Panc1 (cell line): Measurements from ENCODE around the gene ZFP92. TPM values are rescaled to one million over a fixed set of nuclear protein-coding genes. Genes with fewer than 3 reads are reported as not detected.

Experiments used
- ATAC-seq: fragments of 200-7000 bp; cut with Tn5 transposase; 2 replicates; pipeline ENCODE4 v1.9.1; 2020; ENCODE audit warnings: mild to moderate bottlenecking, moderate library complexity
- BruUV-seq: library from RNA; stranded (reverse); fragments of 400-500 nt; replicated peaks from 2 replicates; lab custom pipeline; 2021; lab: Mats Ljungman, UMichigan
- CTCF ChIA-PET: fragments of 300-600 bp; sonication (Branson Sonifier 250); formaldehyde crosslinking; loops from one replicate; lab custom pipeline; 2022; ENCODE audit warnings: antibody characterized with exemption; lab: Charles Lee
- POLR2A ChIA-PET: fragments of 300-600 bp; sonication (Branson Sonifier 250); formaldehyde crosslinking; loops from one replicate; lab custom pipeline; 2022; ENCODE audit warnings: antibody characterized with exemption; lab: Charles Lee
- DNase-seq: peaks from one replicate; pipeline ENCODE4 v3.0.0-alpha.2; 2010; ENCODE audit warnings: low read depth, low spot score
- H3K27ac ChIP-seq: 2 replicates; pipeline ENCODE4 v1.5.1; 2011; ENCODE audit warnings: mild to moderate bottlenecking, low read length, inconsistent platforms
- H3K27me3 ChIP-seq: fragments of 200-500 bp; sonication (Bioruptor generic); 2 replicates; pipeline ENCODE4 v1.6.0; 2014; ENCODE audit warnings: low read length, inconsistent platforms; ENCODE audit not compliant: control insufficient read depth, insufficient read depth
- H3K36me3 ChIP-seq: fragments of 200-500 bp; sonication (Bioruptor generic); 2 replicates; pipeline ENCODE4 v1.5.1; 2014; ENCODE audit warnings: inconsistent platforms, mild to moderate bottlenecking, low read length, moderate library complexity; ENCODE audit not compliant: control insufficient read depth, insufficient read depth
- H3K4me1 ChIP-seq: 2 replicates; pipeline ENCODE4 v1.5.1; 2011; ENCODE audit warnings: inconsistent platforms, mild to moderate bottlenecking, low read length, moderate library complexity; ENCODE audit not compliant: control insufficient read depth, insufficient read depth
- H3K4me3 ChIP-seq, 2 experiments: 2 replicates each; pipeline ENCODE4 v1.5.1; 2011 to 2012; ENCODE audit warnings: low read depth in 2 of 2, low read length in 2 of 2, mild to moderate bottlenecking in 2 of 2, inconsistent platforms in 1 of 2, moderate library complexity in 1 of 2
- H3K9me3 ChIP-seq: fragments of 200-500 bp; sonication (Bioruptor generic); 2 replicates; pipeline ENCODE4 v1.5.1; 2014; ENCODE audit warnings: low read depth, mild to moderate bottlenecking, inconsistent platforms, low read length, moderate library complexity; ENCODE audit not compliant: control insufficient read depth, insufficient read depth
- CTCF ChIP-seq: fragments of 450-650 bp; IDR thresholded peaks from 2 replicates; pipeline ENCODE4 v1.5.1; 2017; ENCODE audit warnings: mild to moderate bottlenecking
- POLR2AphosphoS5 ChIP-seq: IDR thresholded peaks from 2 replicates; pipeline ENCODE4 v1.6.1; 2012; ENCODE audit warnings: mild to moderate bottlenecking, low read depth, low read length, moderate library complexity
- SIN3A ChIP-seq: IDR thresholded peaks from 2 replicates; pipeline ENCODE4 v1.6.1; 2012; ENCODE audit warnings: low read depth, mild to moderate bottlenecking, low read length, moderate library complexity, borderline replicate concordance; ENCODE audit not compliant: insufficient read depth
- TCF7L2 ChIP-seq: IDR thresholded peaks from 2 replicates; pipeline ENCODE4 v1.6.1; 2011; ENCODE audit warnings: mild to moderate bottlenecking, low read depth, low read length, inconsistent platforms
- in situ Hi-C: cut with HindIII; loops from 2 replicates; pipeline ENCODE4 v1.10.0; 2016; ENCODE audit warnings: low sequenced_read_pairs, low pct_unique_long_range_greater_than_20kb
- intact Hi-C: fragments of 100-400 bp; cut with micrococcal nuclease; formaldehyde crosslinking; loops from one replicate; pipeline ENCODE4 v1.10.0; 2022; ENCODE audit not compliant: unreplicated experiment
- total RNA-seq: library from RNA; stranded (reverse); gene quantifications from one replicate; pipeline ENCODE4 v1.2.1, GENCODE V29; 2021; ENCODE audit not compliant: unreplicated experiment
- TF ChIP-seq, protein P1 (sequence below), 2 experiments: IDR thresholded peaks; 2 replicates each; pipeline ENCODE4 v1.6.1; 2011 to 2012; ENCODE audit warnings: low read depth in 2 of 2, control low read depth in 1 of 2, low read length in 1 of 2, mild to moderate bottlenecking in 1 of 2, moderate library complexity in 1 of 2; ENCODE audit not compliant: insufficient read depth in 1 of 2

ZFP92 gene
- total RNA-seq, 1 experiment from 2014 or later = 0.90 TPM

DNA sequence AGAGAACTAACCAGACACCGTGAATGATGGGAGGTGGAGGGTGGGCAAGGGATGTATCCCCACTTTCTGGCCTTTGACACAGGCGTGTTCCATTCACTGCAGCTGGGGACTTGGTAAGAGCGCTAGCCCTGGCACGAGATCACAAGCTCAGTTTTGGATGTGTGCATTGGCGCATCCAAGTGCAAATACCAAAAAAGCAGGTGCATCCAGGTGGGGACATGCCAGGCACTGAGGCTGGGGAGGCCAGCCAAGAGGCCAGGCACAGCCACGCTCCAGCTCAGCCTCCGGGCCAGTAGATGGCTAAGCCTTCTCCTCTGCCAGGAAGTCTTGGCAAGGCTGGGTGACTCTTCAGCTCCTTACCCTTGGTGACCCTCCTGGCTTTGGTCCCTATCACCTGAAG is 4.4 kb upstream of the ZFP92 start:
- ChIA-PET POLR2A (no interaction called here), CTCF (no interaction called here)
- H3K36me3 ChIP-seq = no peaks in the 10 kb centered on the region
- no peaks in the 10 kb centered on the region for H3K27me3 ChIP-seq
- no peak for DNase-seq
- no peak for TF ChIP-seq SIN3A
- TF ChIP-seq CTCF = no peak
- TF ChIP-seq TCF7L2 = no peak
- TF ChIP-seq, protein P1, sequence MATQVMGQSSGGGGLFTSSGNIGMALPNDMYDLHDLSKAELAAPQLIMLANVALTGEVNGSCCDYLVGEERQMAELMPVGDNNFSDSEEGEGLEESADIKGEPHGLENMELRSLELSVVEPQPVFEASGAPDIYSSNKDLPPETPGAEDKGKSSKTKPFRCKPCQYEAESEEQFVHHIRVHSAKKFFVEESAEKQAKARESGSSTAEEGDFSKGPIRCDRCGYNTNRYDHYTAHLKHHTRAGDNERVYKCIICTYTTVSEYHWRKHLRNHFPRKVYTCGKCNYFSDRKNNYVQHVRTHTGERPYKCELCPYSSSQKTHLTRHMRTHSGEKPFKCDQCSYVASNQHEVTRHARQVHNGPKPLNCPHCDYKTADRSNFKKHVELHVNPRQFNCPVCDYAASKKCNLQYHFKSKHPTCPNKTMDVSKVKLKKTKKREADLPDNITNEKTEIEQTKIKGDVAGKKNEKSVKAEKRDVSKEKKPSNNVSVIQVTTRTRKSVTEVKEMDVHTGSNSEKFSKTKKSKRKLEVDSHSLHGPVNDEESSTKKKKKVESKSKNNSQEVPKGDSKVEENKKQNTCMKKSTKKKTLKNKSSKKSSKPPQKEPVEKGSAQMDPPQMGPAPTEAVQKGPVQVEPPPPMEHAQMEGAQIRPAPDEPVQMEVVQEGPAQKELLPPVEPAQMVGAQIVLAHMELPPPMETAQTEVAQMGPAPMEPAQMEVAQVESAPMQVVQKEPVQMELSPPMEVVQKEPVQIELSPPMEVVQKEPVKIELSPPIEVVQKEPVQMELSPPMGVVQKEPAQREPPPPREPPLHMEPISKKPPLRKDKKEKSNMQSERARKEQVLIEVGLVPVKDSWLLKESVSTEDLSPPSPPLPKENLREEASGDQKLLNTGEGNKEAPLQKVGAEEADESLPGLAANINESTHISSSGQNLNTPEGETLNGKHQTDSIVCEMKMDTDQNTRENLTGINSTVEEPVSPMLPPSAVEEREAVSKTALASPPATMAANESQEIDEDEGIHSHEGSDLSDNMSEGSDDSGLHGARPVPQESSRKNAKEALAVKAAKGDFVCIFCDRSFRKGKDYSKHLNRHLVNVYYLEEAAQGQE (IDR thresholded peaks at IDR 0.05; ENCODE audit: insufficient read depth in 1 of 2, low read depth in 2 of 2, low read length in 1 of 2) = no peak
- TF ChIP-seq POLR2AphosphoS5 = no peak
- H3K9me3 ChIP-seq = no peaks in the 10 kb centered on the region
- no TSS peak for BruUV-seq
- H3K4me3 ChIP-seq = no peak overlapping the region
- in situ Hi-C loops (no loop called here), intact Hi-C loops (no loop called here)
- no peaks in the 10 kb centered on the region for H3K4me1 ChIP-seq
- no peak for ATAC-seq
- no peak overlapping the region for H3K27ac ChIP-seq

DNA sequence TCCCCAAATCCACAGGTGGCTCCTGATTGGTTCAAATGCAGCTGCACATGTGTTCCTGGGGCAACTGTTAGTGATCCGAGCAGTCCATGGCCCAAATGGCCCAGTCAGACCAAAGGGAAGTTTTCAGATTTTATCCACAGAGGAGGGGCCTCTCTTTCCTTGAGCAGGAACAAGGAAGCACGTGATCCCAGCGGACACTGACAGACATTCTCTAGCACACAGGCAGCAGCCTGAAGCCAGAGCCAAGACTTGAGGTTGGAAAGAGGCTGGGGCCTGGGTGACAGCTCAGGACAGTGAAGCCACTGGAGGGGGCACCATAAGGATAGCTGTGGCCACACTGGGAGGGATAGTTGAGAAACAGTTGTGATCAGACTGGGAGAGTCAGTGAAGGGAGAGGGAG is 3.5 kb upstream of the ZFP92 start:
- Histone ChIP-seq H3K4me1 (no peaks in the 10 kb centered on the region), H3K27me3 (no peaks in the 10 kb centered on the region; the same call in 1 of the 2 replicates), H3K9me3 (no peaks in the 10 kb centered on the region), H3K4me3 (no peak overlapping the region), H3K27ac (no peak overlapping the region), H3K36me3 (no peaks in the 10 kb centered on the region)
- in situ Hi-C loops (no loop called here), intact Hi-C loops (no loop called here)
- BruUV-seq = no TSS peak
- no peak for ATAC-seq
- ChIA-PET POLR2A (no interaction called here), CTCF (no interaction called here)
- no peak for DNase-seq
- no peak for TF ChIP-seq TCF7L2
- TF ChIP-seq SIN3A = no peak
- no peak for TF ChIP-seq POLR2AphosphoS5
- TF ChIP-seq, protein P1 (IDR thresholded peaks at IDR 0.05; ENCODE audit: insufficient read depth in 1 of 2, low read depth in 2 of 2, low read length in 1 of 2) = no peak
- no peak for TF ChIP-seq CTCF
